Omental fat pad (tissue), 4 donors: ENCODE results near the gene PSAPL1. TPM values are rescaled to one million over a fixed set of nuclear protein-coding genes. Genes with fewer than 3 reads are reported as not detected.

ENCODE experiments used
- ATAC-seq: fragments of 150-250 bp; one replicate; pipeline ENCODE4 v1.9.1; 2016; ENCODE audit warnings: mild to moderate bottlenecking, moderate library complexity; ENCODE audit not compliant: low FRiP score
- DNase-seq: peaks from one replicate; pipeline ENCODE4 v3.0.0-alpha.2; 2019; ENCODE audit warnings: low spot score
- CTCF ChIP-seq, 3 donors: fragments of 450-650 bp; IDR thresholded peaks; one replicate each; pipeline ENCODE4 v1.5.1; 2016 to 2017; ENCODE audit warnings: antibody characterized with exemption in 3 of 3, mild to moderate bottlenecking in 3 of 3, moderate library complexity in 2 of 3
- total RNA-seq, 4 donors: library from RNA; depleted of rRNA; stranded (reverse); fragments of >200 nt; gene quantifications; one replicate each; pipeline ENCODE4 v1.1.0, GENCODE V29; 2016

The PSAPL1 gene
- total RNA-seq, 4 donors from 2014 or later = 0.25 to 2.1 (median 0.48) TPM; not detected in 1

- TF ChIP-seq CTCF (IDR thresholded peaks at IDR 0.05) = no peak
- ATAC-seq = no peak
- DNase-seq = no peak
Observed at GRCh38 chr4:7392438-7393421, 42.0 kb downstream of the PSAPL1 start.

- DNase-seq (no peak), ATAC-seq (no peak)
- TF ChIP-seq CTCF (IDR thresholded peaks at IDR 0.05) = no peak
Observed at GRCh38 chr4:7391637-7392437, 42.9 kb downstream of the PSAPL1 start.

DNA sequence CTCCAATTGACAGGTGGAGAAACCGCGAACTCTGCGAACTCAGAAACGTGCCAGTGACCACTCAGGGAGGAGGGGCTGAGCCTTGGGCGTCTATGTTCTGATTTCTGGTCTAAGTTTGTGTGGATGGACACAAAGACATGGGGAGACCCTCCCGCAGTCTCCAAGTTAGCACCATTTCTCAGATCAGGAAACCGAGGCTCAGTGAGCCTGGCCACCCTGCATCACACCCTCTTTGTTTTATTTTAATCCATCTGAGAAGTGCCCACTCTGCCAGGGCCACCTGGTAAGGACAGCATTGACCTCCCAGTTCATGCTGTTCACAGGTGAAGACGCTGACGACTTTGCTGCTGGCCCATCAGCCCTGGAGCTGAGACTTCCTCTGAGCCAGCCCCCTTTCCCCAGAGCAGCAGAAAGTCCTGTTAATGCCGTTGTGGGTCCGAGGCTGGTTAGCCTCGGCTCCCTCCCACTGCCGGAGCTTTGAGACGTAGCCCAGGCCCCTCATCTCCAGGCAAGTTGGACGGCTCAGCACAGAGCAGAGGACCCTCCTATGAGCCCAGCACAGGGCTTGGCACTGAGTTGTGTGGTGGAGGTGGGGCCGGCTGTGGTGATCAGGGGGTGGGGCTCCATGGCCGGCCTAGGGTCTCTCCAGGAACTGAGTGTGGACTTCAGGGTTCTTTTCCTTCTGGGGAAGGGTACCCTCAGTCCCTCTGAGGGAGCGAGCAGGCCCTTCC, 43.7 kb downstream of the PSAPL1 start:
- no peak for ATAC-seq
- no peak for DNase-seq
- no peak for TF ChIP-seq CTCF (IDR thresholded peaks at IDR 0.05)

DNA sequence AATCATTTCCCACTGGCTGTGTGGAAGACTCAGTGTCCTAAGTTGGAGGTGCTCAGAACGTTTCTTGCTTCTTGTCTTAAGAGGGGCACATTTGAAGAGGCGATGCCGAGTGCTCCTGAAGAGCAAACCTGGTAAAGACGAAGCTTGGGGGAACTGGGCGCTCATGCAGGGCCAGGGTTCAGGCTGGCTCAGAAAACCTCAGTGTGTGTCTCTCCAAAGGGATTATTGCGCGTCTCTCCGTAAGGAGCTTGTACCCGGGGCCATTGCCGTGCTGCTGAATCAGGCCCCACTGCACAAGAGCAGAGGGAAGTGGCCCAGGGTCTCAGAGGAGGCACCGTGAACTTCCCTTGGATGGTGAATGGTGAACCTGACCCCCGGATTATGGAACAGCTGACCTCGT, 44.4 kb downstream of the PSAPL1 start:
- no peak for DNase-seq
- TF ChIP-seq CTCF (IDR thresholded peaks at IDR 0.05) = no peak
- no peak for ATAC-seq

- no peak for DNase-seq
- no peak for ATAC-seq
- TF ChIP-seq CTCF (IDR thresholded peaks at IDR 0.05) = no peak
Observed at GRCh38 chr4:7389719-7390118, 45.0 kb downstream of the PSAPL1 start.

GRCh38 chr4:7389101-7389701, 45.5 kb downstream of the PSAPL1 start:
- no peak for TF ChIP-seq CTCF (IDR thresholded peaks at IDR 0.05)
- ATAC-seq (no peak), DNase-seq (no peak)
